GM04503 (cell line): Measurements from ENCODE around the gene BRSK1.

Experiments
- DNase-seq: peaks from one replicate; pipeline ENCODE4 v3.0.0-alpha.2; 2012; ENCODE audit warnings: low read depth

The BRSK1 gene

GRCh38 chr19:55273978-55274707 lies 9.7 kb upstream of the BRSK1 start:
- DNase-seq = no peak

- DNase-seq = no peak
Measured at GRCh38 chr19:55275851-55276719, 7.7 kb upstream of the BRSK1 start.

- DNase-seq = no peak
Measured at GRCh38 chr19:55276720-55277430, 6.9 kb upstream of the BRSK1 start.

GRCh38 chr19:55277494-55277893 lies 6.3 kb upstream of the BRSK1 start:
- DNase-seq = no peak

- DNase-seq = no peak
Measured at GRCh38 chr19:55278391-55279135, 5.2 kb upstream of the BRSK1 start.

GRCh38 chr19:55279340-55279739 lies 4.5 kb upstream of the BRSK1 start:
- no peak for DNase-seq

GRCh38 chr19:55279770-55280643 lies 3.8 kb upstream of the BRSK1 start, which contains the start of gene HSPBP1:
Gene HSPBP1 (minus strand): TSS chr19:55280110. CDS start chr19:55279608, 502 bp downstream.
- DNase-seq = peak; percentile 46

GRCh38 chr19:55284405-55285058 lies 735 bp downstream of the BRSK1 start:
- no peak for DNase-seq

GRCh38 chr19:55285229-55285890 lies 1.6 kb downstream of the BRSK1 start:
- no peak for DNase-seq

- DNase-seq = no peak
Measured at GRCh38 chr19:55287361-55288079, 3.7 kb downstream of the BRSK1 start.

GRCh38 chr19:55289117-55289796 lies 5.5 kb downstream of the BRSK1 start:
- DNase-seq = no peak

GRCh38 chr19:55297267-55297666 lies 13.5 kb downstream of the BRSK1 start:
- no peak for DNase-seq

GRCh38 chr19:55299991-55300390 lies 16.2 kb downstream of the BRSK1 start:
- no peak for DNase-seq

- DNase-seq = no peak
Measured at GRCh38 chr19:55300886-55301458, 17.2 kb downstream of the BRSK1 start.

- DNase-seq = peak; percentile 11
Measured at GRCh38 chr19:55301459-55302317, 17.9 kb downstream of the BRSK1 start.

GRCh38 chr19:55302318-55302703 lies 18.5 kb downstream of the BRSK1 start:
- no peak for DNase-seq

- no peak for DNase-seq
Measured at GRCh38 chr19:55303477-55303876, 19.7 kb downstream of the BRSK1 start.
